Mammary epithelial cell (primary cell): Measurements from ENCODE around the gene SEMA6B.

Experiments
- EZH2 ChIP-seq: IDR thresholded peaks from 2 replicates; pipeline ENCODE4 v1.6.1; 2012; ENCODE audit warnings: low read length, inconsistent platforms, borderline replicate concordance
- TF ChIP-seq, protein P1 (sequence below), 2 donors: IDR thresholded peaks in 1 of 2; conservative IDR thresholded peaks in 1 of 2; 2 replicates each; pipeline ENCODE4 v1.5.1; 2011 to 2012; ENCODE audit warnings: inconsistent platforms in 2 of 2, low read length in 2 of 2, mild to moderate bottlenecking in 2 of 2, control low read depth in 1 of 2, low read depth in 1 of 2; ENCODE audit not compliant: insufficient read depth in 1 of 2; ENCODE audit errors: extremely low read depth in 1 of 2

GRCh38 chr19:4513248-4513647 is 46.2 kb downstream of the SEMA6B start:
- TF ChIP-seq, protein P1, sequence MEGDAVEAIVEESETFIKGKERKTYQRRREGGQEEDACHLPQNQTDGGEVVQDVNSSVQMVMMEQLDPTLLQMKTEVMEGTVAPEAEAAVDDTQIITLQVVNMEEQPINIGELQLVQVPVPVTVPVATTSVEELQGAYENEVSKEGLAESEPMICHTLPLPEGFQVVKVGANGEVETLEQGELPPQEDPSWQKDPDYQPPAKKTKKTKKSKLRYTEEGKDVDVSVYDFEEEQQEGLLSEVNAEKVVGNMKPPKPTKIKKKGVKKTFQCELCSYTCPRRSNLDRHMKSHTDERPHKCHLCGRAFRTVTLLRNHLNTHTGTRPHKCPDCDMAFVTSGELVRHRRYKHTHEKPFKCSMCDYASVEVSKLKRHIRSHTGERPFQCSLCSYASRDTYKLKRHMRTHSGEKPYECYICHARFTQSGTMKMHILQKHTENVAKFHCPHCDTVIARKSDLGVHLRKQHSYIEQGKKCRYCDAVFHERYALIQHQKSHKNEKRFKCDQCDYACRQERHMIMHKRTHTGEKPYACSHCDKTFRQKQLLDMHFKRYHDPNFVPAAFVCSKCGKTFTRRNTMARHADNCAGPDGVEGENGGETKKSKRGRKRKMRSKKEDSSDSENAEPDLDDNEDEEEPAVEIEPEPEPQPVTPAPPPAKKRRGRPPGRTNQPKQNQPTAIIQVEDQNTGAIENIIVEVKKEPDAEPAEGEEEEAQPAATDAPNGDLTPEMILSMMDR (conservative IDR thresholded peaks at IDR 0.05 in 1 of 2, IDR thresholded peaks at IDR 0.05 in 1 of 2; ENCODE audit: extremely low read depth in 1 of 2, insufficient read depth in 1 of 2, low read depth in 1 of 2, low read length in 2 of 2), result no peak
- no peak for TF ChIP-seq EZH2
